Daoy (cell line): ENCODE results near the gene ENOX1. TPM values are rescaled to one million over a fixed set of nuclear protein-coding genes. Genes with fewer than 3 reads are reported as not detected.

Experiments used
- total RNA-seq: library from RNA; depleted of rRNA; stranded (reverse); fragments of >200 nt; shearing (Covaris generic); gene quantifications from 2 replicates; pipeline ENCODE4 v1.2.3, GENCODE V29; 2014; rRNA removed

ENOX1 gene
- total RNA-seq, 1 experiment from 2014 or later: 0.69 TPM

Other genes starting within 250 kb of the ENOX1 start
- gene CCDC122, start 92.8 kb upstream of the ENOX1 start, total RNA-seq: 3.3 and 6.0 TPM in 2 replicates
- gene LACC1, start 92.9 kb upstream of the ENOX1 start, total RNA-seq: 5.2 and 8.6 TPM in 2 replicates